DMS 273 (cell line): ENCODE measurements around the gene CASP14.
"Not testable (repeated sequence)": the region's sequence is repeated elsewhere in the genome, so short reads cannot be mapped to it uniquely, and the experiment has no call there.

ENCODE experiments used
- DNase-seq: peaks from one replicate; lab custom pipeline; 2025; ENCODE audit not compliant: unreplicated experiment; lab: John Stamatoyannopoulos, UW

Gene CASP14, protein sequence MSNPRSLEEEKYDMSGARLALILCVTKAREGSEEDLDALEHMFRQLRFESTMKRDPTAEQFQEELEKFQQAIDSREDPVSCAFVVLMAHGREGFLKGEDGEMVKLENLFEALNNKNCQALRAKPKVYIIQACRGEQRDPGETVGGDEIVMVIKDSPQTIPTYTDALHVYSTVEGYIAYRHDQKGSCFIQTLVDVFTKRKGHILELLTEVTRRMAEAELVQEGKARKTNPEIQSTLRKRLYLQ

DNA sequence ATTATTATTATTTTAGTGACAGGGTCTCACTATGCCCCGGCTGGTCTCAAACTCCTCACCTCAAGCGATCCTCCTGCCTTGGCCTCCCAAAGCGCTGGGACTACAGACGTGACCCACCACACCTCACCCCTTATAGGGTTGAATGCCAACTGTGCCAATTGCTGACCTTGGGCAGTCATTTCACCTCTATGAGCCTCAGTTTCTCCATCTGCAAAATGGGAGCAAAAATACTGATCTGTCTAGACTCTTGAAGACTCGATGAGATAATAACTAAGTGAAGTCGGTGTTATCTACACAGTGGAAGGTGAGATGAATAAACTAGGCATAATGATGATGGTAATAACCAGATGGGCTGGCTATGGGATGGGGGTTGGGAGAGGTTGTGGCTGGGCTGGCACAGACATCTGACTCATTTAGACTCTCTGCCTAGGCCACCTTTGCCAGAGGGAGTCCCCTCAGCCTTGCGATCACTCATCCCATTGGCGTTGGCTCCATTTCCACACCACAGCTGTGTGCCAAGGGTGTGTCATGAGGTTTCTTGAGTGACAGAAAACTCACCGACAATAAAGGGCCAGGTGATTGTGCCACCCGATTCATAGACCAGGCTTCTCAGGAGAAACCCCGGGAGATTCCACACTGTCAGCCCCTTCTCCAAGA, at the start of gene CASP14:
TSS of gene CASP14 (plus strand) at position 596 of the 657 bp plus-strand sequence. CDS start 2,772 bp downstream, outside the sequence.
- DNase-seq: no peak

DNA sequence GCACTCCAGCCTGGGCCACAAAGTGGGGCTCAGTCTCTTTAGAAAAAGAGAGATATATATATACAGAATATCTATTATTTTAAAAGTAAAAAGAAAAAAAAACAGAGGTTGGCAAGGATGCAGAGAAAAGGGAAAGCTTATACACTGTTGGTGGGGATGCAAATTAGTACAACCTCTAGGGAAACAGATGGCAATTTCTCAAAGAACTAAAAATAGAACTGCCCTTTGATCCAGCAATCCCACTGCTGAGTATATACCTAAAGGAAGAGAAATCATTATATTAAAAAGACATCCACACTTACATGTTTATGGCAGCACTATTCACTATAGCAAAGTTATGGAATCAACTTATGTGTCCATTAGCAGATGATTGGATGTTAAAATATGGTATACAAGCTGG, 41.0 kb upstream of the CASP14 start:
- DNase-seq: no peak

DNA sequence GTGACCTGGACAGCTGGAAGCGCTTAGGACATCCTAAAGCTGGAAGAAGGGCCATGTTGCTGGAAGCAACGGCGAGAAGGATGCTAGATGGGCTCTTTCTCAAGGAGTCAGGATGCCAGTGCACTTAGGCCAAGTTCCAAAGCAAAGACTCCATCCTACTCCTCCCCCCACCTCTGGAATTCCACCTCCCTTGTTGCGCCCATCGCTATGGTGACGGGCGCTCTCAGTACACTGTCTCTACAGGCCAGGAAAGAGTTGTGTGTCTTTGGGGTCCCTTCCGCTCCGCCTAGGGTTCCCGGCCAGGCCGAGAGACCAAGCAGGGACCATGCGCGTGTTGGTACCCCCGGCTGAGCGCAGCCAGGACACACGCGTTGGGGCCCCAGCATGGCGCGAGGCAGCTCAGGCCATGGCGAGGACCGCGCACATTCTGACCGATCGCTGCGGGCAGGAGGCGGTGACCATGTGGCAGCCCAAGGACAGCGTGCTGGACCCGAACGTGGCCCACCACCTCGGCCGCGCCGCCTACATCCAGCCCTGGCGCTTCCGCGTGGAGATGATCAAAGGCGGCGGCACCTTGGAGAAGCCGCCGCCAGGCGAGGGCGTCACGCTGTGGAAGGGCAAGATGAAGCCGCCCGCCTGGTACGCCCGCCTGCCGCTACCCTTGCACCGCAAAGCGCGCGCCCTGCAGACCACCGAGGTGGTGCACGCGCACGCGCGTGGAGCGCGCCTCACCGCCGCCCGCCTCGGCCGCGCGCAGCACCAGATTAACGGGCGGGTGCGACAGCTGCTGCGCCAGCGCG, 38.6 kb upstream of the CASP14 start:
- no peak for DNase-seq

DNA sequence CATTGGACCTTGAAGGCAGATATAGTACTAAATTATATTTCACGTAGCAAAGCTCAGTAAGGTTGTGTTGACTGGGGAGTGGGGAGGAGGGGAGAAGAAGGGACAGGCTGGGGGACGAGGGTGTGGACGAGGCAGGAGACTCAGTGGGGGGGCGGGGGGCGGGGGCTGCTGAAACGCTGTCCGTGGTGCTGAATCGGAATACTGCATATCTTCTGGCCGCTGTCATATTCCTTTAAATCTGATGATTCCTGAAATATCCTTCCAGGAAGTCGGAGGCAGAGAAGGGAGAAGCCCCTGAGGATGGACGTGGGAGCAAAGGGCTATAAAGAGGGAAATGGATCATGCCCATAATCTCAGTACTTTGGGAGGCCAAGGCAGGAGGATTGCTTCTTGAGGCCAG, 34.7 kb upstream of the CASP14 start:
- DNase-seq: no peak

DNA sequence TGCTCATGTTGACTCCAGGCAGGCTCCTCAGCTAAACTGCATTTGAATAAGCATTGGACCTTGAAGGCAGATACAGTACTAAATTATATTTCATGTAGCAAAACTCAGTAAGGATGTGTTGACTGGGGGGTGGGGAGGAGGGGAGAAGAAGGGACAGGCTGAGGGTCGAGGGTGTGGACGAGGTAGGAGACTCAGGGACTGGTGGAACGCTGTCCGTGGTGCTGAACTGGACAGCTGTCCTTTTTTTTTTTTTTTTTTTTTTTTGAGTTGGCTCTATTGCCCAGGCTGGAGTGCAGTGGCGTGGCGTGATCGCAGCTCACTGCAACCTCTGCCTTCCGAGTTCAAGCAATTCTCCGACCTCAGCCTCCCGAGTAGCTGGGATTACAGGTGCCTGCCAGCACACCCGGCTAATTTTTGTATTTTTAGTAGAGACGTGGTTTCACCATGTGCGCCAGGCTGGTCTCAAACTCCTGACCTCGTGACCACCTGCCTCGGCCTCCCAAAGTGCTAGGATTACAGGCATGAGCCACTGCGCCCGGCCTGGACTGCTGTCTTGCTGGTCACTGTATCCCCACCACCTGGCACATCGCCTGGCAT, 33.2 kb upstream of the CASP14 start:
- DNase-seq: no peak

DNA sequence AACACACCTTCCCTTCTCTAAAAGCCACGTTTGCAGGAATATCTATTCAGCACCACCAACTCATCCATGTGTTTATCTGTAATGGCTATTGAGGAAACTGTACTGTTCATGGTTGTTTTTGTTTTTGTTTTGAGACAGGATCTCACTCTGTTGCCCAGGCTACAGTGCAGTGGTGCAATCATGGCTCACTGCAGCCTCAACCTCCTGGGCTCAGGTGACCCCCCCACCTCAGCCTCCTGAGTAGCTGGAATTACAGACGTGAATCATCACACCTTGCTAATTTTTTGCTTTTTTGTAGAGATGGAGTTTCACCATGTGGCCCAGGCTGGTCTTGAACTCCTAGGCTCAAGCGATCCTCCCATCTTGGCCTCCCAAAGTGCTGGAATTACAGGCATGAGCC, 30.4 kb upstream of the CASP14 start:
- not testable (repeated sequence) for DNase-seq

DNA sequence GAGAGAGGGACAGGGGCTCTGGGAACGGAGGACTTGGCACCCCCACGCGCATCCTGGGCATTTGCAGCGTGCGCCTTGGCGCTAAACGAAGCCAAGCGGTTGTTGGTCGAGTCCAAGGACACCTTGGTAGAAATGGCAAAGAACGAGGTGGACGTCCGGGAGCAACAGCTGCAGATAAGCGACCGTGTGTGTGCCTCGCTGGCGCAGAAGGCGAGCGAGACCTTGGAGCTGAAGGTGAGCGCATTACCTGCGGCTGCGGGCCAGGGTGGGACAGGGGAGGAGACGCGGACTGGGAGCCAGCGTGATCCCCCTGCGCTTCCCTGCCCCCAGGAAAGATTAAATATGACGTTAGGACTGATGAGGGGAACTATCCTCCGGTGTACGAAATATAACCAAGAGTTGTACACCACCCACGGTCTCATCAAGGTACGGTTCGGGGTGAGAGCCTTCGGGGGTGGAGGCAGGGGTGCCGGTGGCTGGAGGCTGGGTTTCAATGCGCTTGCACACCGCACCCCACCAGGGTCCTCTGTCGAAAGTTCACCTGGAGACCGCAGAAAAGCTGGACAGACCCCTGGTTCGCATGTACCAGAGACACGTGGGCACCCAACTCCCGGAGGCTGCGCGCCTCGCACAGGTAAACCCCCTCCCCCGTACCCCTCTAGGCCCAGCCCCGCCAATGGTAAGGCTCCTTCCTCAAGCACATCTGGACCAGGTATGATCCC, 27.8 kb upstream of the CASP14 start:
- no peak for DNase-seq

DNA sequence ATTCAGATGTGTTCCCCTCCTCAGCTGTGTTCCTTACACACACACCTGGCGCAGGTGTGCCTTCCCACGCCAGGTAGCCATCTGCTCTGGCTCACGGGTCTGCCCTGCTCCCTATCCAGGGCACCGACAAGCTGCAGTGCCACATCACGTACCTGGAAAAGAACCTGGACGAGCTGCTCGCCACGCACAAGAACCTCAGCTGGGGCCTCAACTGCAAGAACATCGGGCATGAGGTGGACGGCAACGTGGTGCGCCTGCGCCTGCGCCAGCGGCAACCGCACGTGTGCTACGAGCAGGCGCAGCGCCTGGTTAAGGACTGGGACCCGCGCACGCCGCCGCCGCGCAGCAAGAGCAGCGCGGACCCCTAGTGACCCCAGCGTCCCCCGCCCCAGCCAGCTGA, 26.5 kb upstream of the CASP14 start:
- DNase-seq: no peak

DNA sequence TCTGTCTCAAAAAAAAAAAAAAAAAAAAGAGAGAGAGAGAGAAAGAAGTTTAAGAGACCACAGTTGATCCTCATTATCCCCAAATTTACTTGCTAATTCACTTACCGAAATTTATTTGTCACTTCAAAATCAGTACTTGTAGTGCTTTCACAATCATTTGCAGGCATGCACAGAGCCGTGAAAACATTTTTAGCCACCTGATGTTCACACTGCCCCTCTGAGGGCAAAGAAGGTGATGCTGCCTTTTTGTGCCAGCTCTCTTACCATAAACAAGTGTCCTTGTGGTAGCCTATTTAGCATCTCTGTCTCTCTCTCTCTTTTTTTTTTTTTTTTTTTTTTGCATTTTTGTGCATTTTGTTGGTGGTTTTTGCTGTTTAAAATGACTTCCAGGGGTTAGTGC, 24.1 kb upstream of the CASP14 start:
- peak; percentile 56 for DNase-seq

DNA sequence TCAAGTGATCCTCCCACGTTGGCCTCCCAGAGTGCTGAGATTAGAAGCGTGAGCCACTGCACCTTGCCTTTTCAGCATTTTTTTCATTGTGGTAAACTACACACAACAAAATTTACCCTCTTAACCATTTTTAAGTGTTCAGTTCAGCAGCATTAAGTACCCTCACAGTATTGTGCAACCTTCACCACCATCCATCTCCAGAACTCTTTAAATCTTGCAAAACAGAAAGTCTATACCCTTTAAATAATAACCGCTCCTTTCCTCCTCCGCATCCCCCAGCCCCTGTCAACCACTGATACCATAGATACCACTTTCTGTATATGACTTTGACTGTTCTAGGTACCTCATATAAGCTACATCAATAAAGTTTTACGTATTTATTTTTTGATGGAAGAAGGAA, 20.8 kb upstream of the CASP14 start:
- DNase-seq: no peak

DNA sequence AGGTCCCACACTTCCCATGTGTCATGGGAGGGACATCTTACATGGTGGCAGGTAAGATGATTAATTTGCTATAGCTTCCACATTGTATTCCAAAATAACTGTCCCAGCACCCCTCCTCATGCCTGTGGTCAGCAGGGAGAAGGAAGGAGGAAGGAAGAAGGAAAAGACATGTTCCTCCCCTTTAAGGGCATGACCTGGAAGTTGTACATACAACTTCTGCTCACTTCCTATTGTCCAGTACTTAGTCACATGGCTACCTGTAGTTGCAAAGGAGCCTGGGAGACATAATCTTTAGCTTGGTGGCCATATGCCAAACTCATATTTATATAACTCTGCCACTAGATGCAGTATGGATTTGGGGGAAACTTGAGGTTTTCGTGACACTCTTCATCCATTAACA, 17.6 kb upstream of the CASP14 start:
- no peak for DNase-seq

DNA sequence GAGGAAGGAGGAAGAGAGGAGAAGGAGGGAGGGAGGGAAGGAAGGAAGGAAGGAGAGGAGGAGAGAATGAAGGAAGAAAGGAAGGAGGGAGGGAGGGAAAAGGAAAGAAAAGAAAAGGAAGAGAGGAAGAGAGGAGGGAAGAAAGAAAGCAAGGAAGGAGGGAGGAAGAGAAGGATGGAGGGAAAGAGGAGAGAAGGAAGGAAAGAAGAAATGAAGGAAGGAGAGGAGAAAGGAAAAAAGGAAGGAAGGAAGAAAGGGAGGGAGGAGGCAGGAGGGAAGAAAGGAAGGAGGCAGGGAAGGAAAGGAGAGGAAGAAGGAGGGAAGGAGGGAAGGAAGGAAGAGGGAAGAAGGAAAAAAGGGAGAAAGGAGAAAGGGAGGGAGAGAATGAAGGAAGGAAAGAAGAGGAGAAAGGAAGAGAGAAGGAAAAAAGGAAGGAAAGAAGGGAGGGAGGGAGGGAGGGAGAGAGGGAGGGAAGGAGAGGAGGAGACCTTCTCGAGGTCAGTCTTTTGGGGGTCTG, 13.4 kb upstream of the CASP14 start:
- DNase-seq: no peak

DNA sequence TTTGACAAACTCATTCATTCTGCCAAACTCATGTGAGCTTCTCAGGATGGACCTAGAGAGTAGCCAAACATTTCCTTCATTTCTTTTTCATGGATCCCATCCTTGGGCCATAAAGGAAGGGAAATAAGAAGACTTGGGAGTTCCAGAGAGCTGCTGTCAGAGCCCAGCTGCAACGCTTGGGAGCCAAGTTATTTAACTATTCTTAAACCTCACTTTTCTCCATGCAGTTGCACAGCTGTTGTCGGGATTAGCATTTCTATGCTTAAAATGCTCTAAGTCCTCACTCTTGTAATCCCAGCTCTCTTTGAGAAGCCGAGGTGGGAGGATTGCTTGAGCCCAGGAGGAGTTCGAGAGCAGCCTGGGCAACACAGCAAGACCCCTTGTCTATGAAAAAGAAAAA, 11.7 kb upstream of the CASP14 start:
- no peak for DNase-seq

DNA sequence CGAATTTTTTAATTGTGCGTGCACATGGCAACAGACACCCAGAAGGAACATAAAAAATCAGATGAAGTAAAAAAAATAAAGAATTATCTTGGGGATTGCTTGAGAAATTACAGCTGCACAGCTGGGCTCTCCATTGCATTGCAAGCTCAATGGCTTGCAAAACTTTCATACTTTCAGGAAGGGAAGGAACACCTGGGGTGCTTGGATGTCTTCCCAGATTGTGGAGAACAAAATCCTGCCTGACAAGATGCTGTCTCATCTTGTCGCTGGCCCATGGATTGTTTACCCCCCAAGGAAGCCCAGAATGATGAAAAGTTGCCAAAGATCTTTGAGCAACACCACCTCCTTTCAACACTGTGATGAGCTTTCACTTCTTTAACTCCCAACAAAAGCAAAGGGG, 11.0 kb upstream of the CASP14 start:
- peak; percentile 8 for DNase-seq

DNA sequence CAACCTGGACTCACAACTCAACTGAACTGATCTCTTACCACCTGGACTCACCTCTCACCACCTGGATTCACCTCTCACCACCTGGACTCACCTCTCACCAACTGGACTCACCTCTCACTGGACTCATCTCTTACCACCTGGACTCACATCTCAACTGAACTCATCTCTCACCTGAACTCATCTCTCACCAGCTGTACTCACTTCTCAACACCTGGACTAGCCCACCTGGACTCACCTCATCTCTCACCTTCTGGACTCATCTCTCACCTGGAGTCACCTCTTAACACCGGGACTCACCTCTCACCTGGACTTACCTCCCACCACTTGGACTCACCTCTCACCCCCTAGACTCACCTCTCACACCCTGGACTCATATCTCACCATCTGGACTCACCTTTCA, 7.3 kb upstream of the CASP14 start:
- DNase-seq: no peak

DNA sequence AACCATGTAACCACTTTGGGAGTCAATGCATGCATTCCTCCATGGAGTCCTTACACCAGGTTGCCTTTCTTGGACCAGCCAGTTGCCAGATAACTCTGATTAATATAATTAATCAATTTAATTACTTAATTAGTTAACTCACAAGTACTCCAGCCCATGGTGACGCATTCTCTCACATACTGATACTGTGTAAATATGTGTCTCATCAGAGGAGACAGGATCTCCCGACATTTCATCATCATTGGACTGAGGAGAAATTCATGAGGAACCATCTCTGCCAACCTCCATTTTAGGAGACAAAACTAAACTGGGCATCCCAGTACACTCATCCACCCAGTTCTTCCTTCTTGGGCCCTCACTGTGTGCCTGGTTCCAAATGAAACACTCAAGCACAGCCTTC, 6.5 kb upstream of the CASP14 start:
- DNase-seq: no peak

DNA sequence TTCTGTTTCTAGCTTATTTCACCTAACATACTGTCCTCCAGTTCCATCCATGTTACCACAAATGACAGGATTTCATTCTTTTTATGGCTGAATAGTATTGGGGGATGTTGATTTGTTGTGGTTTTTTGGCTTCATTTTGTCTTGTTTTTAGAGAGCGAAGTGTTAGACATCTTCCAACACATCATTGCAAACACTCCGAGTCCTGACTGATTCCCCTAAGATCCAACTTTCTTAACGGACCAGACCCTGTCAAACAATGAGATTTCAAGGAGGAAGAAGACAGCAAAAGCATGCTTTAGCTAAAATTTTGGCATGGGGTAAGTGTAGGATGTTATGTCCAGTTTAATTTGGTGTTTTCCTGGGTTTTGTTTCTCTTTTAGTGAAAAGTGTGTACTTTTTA, 3.8 kb upstream of the CASP14 start:
- no peak for DNase-seq

DNA sequence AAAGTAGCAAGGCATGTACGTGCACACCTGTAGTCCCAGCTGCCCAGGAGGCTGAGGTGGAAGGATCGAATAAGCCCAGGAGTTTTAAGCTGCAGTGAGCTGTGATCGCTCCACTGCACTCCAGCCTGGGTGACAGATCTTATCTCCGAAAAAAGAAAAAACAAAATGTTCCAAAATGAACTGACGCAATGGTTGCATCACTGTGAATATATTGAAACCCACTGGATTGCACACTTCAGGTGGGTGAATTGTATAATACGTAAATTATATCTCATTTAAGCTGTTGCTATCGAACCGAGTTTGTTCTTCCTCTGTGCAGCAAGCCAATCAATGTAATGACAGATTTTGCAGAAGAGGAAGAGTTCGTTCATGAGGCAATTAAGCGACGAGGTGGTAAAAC, 1.6 kb upstream of the CASP14 start:
- DNase-seq: no peak

DNA sequence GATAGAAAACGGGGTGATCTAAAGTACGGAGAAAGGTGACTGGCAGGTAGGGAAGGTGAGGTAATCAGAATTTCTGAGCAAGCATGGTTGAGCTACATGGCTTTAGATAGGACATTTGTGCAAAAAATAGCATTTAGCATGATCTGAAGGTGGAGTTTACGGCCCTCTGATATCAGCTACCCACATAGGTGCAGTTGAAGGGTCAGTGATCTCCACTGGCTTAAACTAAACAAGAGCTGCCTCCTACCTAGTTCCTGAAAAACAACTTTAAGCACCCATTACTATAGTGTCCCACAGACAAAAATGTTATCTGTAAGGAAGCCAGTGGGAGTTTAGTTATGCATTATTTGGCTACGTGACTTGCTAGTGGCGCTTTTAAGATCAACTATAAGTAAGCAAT, 1.2 kb upstream of the CASP14 start:
- DNase-seq: no peak

DNA sequence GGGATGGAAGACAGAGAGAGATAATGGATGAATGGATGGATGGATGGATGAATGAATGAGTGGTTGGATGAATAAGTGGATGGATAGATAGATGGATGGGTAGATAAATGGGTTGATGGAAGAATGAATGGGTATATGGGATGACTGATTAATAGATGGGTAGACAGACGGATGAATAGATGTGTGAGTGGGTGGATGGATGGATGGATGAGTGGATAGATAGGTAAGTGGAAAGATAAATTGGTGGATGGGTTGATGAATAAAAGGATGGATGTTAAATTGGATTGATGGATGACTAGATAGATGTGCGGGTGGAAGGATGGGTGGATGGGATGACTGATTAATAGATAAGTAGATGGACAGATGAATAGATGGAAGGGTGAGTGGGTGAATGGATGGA, 1.4 kb downstream of the CASP14 start:
- DNase-seq: no peak

DNA sequence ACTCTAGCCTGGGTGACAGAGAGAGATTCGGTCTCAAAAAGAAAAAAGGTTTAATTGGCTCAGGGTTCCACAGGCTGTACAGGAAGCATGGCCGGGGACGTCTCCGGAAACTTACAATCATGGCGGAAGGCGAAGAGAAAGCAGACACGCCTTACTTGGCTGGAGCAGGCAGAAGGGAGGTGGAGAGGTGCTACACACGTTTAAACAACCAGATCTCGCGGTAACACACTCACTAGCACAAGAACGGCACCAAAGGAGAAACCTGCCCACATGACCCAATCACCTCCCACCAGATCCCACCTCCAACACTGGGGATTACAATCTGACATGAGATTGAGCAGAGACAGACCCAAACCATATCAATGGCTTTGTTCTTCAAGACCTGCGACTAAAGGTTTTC, 12.8 kb downstream of the CASP14 start:
- DNase-seq: no peak
